ENCODE data around the gene ROCK2.
A peak's percentile ranks its signal among the peaks of the same experiment; 100 is the strongest.

Gene ROCK2

DNA sequence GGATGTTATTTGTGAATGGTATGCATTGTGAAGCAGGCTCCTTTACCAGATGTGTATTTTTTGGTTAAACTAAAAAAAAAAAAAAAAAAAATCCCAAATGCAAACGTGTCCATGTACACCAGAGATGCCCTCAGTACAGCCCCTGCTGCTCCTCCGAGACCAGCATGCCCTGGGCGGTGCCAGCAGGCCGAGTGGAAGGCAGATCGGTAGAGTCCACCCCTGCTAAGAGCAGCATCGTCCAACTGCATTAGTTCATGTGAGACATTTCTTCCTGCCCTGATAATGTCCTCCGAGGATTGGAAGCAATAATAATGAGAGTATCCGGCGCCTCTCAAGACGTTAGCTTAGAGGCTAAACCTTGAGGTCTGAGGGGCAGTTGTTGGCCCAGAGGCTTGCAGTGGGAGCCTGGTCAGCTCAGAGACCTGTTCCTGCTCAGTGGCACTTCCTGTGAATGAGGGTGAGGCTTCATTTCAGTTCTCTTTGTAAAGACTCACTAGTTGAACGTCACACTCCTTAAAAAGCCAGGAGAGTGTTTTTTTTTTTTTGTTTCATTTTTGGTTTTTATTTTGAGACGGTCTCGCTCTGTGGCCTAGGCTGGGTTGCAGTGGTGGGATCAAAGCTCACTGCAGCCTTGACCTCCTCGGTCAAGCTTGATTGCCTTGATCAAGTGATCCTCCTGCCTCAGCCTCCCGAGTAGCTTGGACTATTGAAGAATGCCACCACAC, 183.5 kb downstream of the ROCK2 start:
- Mint-ChIP-seq H3K4me3 (peak overlapping the region; percentile 25), H3K36me3 (peaks cover 5% of the 10 kb centered on the region), H3K4me1 (peaks cover 24% of the 10 kb centered on the region), H3K27ac (peak overlapping the region; percentile 62), H3K27me3 (no peaks in the 10 kb centered on the region), H3K9me3 (no peaks in the 10 kb centered on the region)
- DNase-seq (ENCODE audit: low spot score in 2 of 2), result no peak
- peak; percentile 77 for ATAC-seq (ENCODE audit: low read depth)

GRCh38 chr2:11160256-11160655, 184.2 kb downstream of the ROCK2 start:
- no peaks in the 10 kb centered on the region for H3K27me3 Mint-ChIP-seq

GRCh38 chr2:11159574-11160170, 184.8 kb downstream of the ROCK2 start:
- Mint-ChIP-seq H3K4me3 (no peak overlapping the region), H3K9me3 (no peaks in the 10 kb centered on the region), H3K27me3 (no peaks in the 10 kb centered on the region), H3K36me3 (peaks cover 5% of the 10 kb centered on the region), H3K4me1 (peaks cover 24% of the 10 kb centered on the region), H3K27ac (no peak overlapping the region)
- ATAC-seq (ENCODE audit: low read depth) (no peak), DNase-seq (ENCODE audit: low spot score in 2 of 2) (no peak)

More at GRCh38 chr2:11160256-11160655, 184.2 kb downstream of the ROCK2 start:
- no peak for ATAC-seq (ENCODE audit: low read depth)
- no peak for DNase-seq (ENCODE audit: low spot score in 2 of 2)
- Mint-ChIP-seq H3K9me3 (no peaks in the 10 kb centered on the region), H3K4me3 (no peak overlapping the region), H3K4me1 (peaks cover 24% of the 10 kb centered on the region), H3K27ac (no peak overlapping the region), H3K36me3 (peaks cover 5% of the 10 kb centered on the region)

- Mint-ChIP-seq H3K4me3 (no peak overlapping the region), H3K36me3 (peaks cover 5% of the 10 kb centered on the region), H3K9me3 (no peaks in the 10 kb centered on the region), H3K4me1 (peaks cover 24% of the 10 kb centered on the region), H3K27ac (no peak overlapping the region), H3K27me3 (no peaks in the 10 kb centered on the region)
- ATAC-seq (ENCODE audit: low read depth) (no peak), DNase-seq (ENCODE audit: low spot score in 2 of 2) (no peak)
Measured at GRCh38 chr2:11158916-11159573, 185.4 kb downstream of the ROCK2 start.

DNA sequence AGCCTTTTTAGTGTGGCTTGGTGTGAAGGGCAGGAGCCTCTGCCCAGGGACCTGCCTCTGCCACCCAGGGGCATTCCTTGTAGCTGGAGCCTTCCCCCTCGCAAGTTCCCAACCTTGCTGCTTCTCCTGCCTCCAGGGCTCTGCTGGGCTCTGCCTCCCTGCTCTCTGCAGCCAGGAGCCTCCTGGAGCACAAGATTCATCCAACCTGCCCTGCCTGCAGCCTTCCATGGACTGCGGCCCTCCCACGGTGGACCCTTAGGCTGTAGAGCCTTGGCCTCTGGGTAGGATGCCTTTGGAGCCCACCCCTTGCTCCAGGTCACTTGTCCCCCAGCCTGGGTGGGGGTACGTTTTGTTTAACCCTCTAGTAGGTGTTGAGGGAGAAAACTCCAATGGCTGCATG, 186.7 kb downstream of the ROCK2 start:
- no peaks in the 10 kb centered on the region for H3K36me3 Mint-ChIP-seq
- DNase-seq (ENCODE audit: low spot score in 2 of 2) (no peak), ATAC-seq (ENCODE audit: low read depth) (no peak)
- no peak overlapping the region for H3K27ac Mint-ChIP-seq
- no peaks in the 10 kb centered on the region for H3K9me3 Mint-ChIP-seq
- H3K4me3 Mint-ChIP-seq, result no peak overlapping the region
- H3K27me3 Mint-ChIP-seq, result no peaks in the 10 kb centered on the region
- peaks cover 24% of the 10 kb centered on the region for H3K4me1 Mint-ChIP-seq

- Mint-ChIP-seq H3K4me1 (peaks cover 24% of the 10 kb centered on the region), H3K4me3 (peak overlapping the region; percentile 34), H3K27ac (no peak overlapping the region)
Measured at GRCh38 chr2:11157296-11157695, 187.1 kb downstream of the ROCK2 start.

DNA sequence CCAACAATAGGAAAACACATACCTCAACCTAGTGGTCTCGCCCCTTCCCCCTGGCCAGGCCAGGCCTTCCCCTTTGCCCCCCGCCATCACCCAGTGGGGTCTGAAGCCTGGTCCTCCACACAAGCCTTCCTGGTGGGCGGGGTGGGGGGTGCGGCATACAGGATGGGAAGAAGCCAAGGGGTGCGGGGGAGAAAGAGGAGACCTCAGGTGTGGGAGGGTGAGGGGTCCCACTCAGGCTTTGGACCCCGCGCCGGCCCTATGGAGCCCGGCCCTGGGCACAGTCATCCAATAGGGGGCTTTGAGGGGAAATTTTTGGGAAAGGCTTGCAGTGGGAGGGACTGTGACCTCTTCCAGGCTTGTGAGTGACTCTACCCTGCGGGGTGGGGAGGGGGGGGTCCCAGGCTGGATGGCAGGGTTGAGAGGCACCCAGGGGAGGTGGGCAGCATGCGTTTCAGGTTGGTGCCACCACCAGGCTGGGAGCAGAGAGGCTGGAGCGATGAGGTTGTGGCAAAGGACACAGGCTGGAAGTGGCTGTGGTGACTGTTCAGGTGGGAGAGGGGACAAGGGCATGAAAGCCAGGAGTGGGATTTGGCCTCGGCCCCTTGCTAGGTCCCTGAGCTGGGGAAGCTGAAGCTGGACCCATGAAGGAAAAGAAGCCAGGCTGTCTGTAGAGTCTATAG, 187.9 kb downstream of the ROCK2 start:
- DNase-seq (ENCODE audit: low spot score in 2 of 2), result no peak
- no peaks in the 10 kb centered on the region for H3K36me3 Mint-ChIP-seq
- ATAC-seq (ENCODE audit: low read depth), result no peak
- peak overlapping the region; percentile 86 for H3K4me3 Mint-ChIP-seq
- peaks cover 24% of the 10 kb centered on the region for H3K4me1 Mint-ChIP-seq
- no peaks in the 10 kb centered on the region for H3K27me3 Mint-ChIP-seq
- peak overlapping the region; percentile 17 for H3K27ac Mint-ChIP-seq
- H3K9me3 Mint-ChIP-seq, result no peaks in the 10 kb centered on the region

More at GRCh38 chr2:11157296-11157695, 187.1 kb downstream of the ROCK2 start:
- no peak for DNase-seq (ENCODE audit: low spot score in 2 of 2)
- Mint-ChIP-seq H3K27me3 (no peaks in the 10 kb centered on the region), H3K36me3 (no peaks in the 10 kb centered on the region), H3K9me3 (no peaks in the 10 kb centered on the region)
- no peak for ATAC-seq (ENCODE audit: low read depth)

DNA sequence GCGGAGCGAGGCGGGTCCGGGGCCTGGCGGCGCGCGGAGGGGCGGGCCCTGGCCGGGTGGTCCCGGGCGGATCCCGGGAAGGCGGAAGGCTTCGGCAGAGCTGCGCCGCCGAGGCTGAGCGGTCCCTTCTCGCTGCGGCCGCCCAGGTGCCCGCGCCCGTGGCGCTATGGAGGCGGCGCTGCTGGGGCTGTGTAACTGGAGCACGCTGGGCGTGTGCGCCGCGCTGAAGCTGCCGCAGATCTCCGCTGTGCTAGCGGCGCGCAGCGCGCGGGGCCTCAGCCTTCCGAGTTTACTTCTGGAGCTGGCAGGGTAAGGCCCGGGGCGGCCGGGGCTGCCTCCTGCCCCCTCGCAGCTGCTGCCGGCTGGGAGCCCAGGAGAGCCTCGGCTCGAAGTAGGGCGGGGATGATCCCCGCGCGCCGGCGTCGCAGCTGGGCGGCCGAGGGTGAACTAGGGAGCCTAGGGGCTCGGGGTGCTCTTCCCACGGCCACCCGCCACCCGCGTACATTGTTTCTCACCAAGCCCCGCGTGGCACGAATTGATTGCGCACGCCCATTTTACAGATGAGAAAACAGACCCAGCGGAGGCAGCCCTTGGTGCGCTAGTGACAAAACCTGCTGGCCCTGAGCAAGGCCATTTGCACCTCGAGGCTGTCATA, 188.9 kb downstream of the ROCK2 start, which contains the start of gene SLC66A3:
Gene SLC66A3 (plus strand): TSS at position 87 of the 655 bp plus-strand sequence. CDS start 80 bp downstream, at position 167.
- Mint-ChIP-seq H3K27ac (peak within 1 kb of the TSS; percentile 84), H3K36me3 (no peaks in the 10 kb centered on the region), H3K9me3 (no peaks in the 10 kb centered on the region), H3K4me1 (peaks cover 17% of the 10 kb centered on the region), H3K4me3 (peak within 1 kb of the TSS; percentile 86), H3K27me3 (no peaks in the 10 kb centered on the region)
- ATAC-seq (ENCODE audit: low read depth) (peak; percentile 79), DNase-seq (ENCODE audit: low spot score in 2 of 2) (peak; percentile 82 to 88)

- Mint-ChIP-seq H3K4me1 (peaks cover 13% of the 10 kb centered on the region), H3K9me3 (no peaks in the 10 kb centered on the region), H3K4me3 (peak overlapping the region; percentile 86), H3K27me3 (no peaks in the 10 kb centered on the region), H3K36me3 (no peaks in the 10 kb centered on the region), H3K27ac (peak overlapping the region; percentile 84)
- ATAC-seq (ENCODE audit: low read depth), result peak; percentile 84
- peak in 1 of 2 donors; percentile 96 for DNase-seq (ENCODE audit: low spot score in 2 of 2)
Measured at GRCh38 chr2:11154923-11155380, 189.5 kb downstream of the ROCK2 start.

GRCh38 chr2:11154016-11154922, 190.2 kb downstream of the ROCK2 start:
- Mint-ChIP-seq H3K27me3 (no peaks in the 10 kb centered on the region), H3K4me3 (peak overlapping the region; percentile 86), H3K36me3 (no peaks in the 10 kb centered on the region), H3K4me1 (peaks cover 13% of the 10 kb centered on the region), H3K27ac (peak overlapping the region; percentile 84), H3K9me3 (no peaks in the 10 kb centered on the region)
- DNase-seq (ENCODE audit: low spot score in 2 of 2) (peak in 1 of 2 donors; percentile 31), ATAC-seq (ENCODE audit: low read depth) (no peak)

DNA sequence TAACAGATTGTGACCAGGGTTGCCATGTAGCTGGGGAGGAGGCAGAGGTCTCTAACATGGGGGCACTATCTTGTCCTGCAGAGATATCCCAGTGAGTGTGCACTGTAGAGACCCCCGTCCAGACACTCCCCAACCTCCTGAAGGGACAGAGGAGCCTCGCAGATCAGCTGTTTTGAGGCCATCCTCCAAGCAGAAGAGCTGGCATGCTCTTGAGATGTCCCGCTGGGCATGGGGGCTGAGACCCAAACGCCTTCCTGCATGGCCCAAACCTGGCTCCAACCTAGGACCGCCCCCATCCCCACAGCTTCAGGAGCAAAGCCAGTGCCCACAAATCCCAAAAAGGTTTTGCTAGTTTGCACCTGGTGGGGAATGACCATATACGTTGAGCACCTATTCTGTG, 191.8 kb downstream of the ROCK2 start:
- Mint-ChIP-seq H3K4me3 (no peak overlapping the region), H3K9me3 (no peaks in the 10 kb centered on the region), H3K36me3 (no peaks in the 10 kb centered on the region), H3K27me3 (no peaks in the 10 kb centered on the region), H3K4me1 (peaks cover 11% of the 10 kb centered on the region), H3K27ac (no peak overlapping the region)
- ATAC-seq (ENCODE audit: low read depth) (no peak), DNase-seq (ENCODE audit: low spot score in 2 of 2) (no peak)

- Mint-ChIP-seq H3K36me3 (no peaks in the 10 kb centered on the region), H3K4me1 (peaks cover 4% of the 10 kb centered on the region), H3K27ac (no peak overlapping the region), H3K27me3 (peaks cover 6% of the 10 kb centered on the region), H3K9me3 (no peaks in the 10 kb centered on the region), H3K4me3 (no peak overlapping the region)
- ATAC-seq (ENCODE audit: low read depth) (no peak), DNase-seq (ENCODE audit: low spot score in 2 of 2) (no peak)
Measured at GRCh38 chr2:11147263-11147662, 197.2 kb downstream of the ROCK2 start.

DNA sequence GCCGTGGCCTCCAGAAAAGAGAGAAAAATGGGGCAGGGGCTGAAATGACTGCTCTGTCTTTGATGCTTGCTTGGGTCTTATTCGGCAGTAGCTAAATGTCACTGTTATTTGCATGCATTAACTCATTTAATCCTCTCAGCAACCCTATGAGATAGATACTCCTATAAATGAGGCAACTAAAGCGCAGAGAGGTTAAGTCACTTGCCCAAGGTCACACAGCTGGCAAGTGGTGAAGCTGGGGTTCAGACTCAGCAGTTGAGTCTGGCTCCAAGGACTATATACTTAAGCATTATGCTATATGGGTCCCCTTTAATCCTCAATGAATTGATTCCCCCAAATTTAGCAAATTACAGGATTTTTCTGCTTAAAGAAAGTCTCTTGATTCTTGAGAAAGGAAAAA, 198.4 kb downstream of the ROCK2 start:
- no peaks in the 10 kb centered on the region for H3K9me3 Mint-ChIP-seq
- DNase-seq (ENCODE audit: low spot score in 2 of 2) (no peak), ATAC-seq (ENCODE audit: low read depth) (no peak)
- H3K4me1 Mint-ChIP-seq, result peaks cover 4% of the 10 kb centered on the region
- peaks cover 11% of the 10 kb centered on the region for H3K27me3 Mint-ChIP-seq
- H3K4me3 Mint-ChIP-seq, result no peak overlapping the region
- H3K36me3 Mint-ChIP-seq, result peaks cover 2% of the 10 kb centered on the region
- H3K27ac Mint-ChIP-seq, result no peak overlapping the region
